Panc1 (cell line): Measurements from ENCODE around the gene SYTL5.

Experiments used
- POLR2AphosphoS5 ChIP-seq: IDR thresholded peaks from 2 replicates; pipeline ENCODE4 v1.6.1; 2012; ENCODE audit warnings: mild to moderate bottlenecking, low read depth, low read length, moderate library complexity
- SIN3A ChIP-seq: IDR thresholded peaks from 2 replicates; pipeline ENCODE4 v1.6.1; 2012; ENCODE audit warnings: low read depth, mild to moderate bottlenecking, low read length, moderate library complexity, borderline replicate concordance; ENCODE audit not compliant: insufficient read depth
- TF ChIP-seq, protein P1 (sequence below): fragments of 450-650 bp; IDR thresholded peaks from 2 replicates; pipeline ENCODE4 v1.5.1; 2017; ENCODE audit warnings: mild to moderate bottlenecking

DNA sequence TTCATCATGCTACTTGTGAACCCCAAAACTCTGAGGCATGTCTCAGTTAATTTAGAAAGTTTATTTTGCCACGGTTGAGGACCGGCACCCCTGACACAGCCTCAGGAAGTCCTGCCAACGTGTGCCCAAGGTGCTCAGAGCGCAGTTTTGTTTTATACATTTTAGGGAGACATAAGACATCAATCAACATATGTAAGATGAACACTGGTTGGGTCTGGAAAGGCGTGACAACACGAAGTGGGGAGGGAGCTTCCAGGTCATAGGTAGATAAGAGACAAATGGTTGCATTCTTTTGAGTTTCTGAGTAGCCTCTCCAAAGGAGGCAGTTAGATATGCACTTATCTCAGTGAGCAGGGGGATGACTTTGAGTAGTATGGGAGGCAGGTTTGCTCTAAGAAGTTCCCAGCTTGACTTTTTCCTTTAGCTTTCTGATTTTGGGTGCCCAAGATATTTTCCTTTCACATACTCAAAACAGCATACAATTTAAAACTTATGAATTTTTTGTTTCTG lies 98.9 kb downstream of the SYTL5 start:
- TF ChIP-seq POLR2AphosphoS5 (no peak), SIN3A (no peak)
- TF ChIP-seq, protein P1, sequence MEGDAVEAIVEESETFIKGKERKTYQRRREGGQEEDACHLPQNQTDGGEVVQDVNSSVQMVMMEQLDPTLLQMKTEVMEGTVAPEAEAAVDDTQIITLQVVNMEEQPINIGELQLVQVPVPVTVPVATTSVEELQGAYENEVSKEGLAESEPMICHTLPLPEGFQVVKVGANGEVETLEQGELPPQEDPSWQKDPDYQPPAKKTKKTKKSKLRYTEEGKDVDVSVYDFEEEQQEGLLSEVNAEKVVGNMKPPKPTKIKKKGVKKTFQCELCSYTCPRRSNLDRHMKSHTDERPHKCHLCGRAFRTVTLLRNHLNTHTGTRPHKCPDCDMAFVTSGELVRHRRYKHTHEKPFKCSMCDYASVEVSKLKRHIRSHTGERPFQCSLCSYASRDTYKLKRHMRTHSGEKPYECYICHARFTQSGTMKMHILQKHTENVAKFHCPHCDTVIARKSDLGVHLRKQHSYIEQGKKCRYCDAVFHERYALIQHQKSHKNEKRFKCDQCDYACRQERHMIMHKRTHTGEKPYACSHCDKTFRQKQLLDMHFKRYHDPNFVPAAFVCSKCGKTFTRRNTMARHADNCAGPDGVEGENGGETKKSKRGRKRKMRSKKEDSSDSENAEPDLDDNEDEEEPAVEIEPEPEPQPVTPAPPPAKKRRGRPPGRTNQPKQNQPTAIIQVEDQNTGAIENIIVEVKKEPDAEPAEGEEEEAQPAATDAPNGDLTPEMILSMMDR, result no peak
